ENCODE results near the gene SPIN2A. TPM values are rescaled to one million over a fixed set of nuclear protein-coding genes. Genes with fewer than 3 reads are reported as not detected.
"Not testable (repeated sequence)": the region's sequence is repeated elsewhere in the genome, so short reads cannot be mapped to it uniquely, and the experiment has no call there.

The SPIN2A gene
- total and polyA plus RNA-seq, 9 donors, result 1.6 to 7.0 (median 3.7) TPM

DNA sequence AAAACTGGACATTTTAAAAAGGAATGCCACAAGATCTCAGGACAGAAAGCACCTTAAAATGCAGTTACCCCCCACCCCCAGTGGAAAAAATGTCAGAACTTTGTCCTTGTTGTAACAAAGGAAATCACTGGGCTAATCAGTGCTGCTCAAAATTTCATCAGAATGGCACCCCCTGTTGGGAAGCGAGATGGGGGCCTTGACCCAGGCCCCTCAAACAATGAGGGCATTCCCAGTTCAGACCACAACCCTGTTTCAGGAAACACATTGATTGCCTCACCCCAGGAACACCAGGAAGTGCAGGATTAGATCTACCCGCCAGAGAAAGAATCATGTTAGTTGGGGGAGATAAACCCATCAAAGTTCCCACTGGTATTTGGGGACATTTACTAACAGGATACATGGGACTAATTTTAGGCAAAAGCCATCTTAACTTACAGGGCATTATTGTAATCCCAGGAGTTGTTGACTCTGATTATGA, 32.2 kb downstream of the SPIN2A start:
- H3K4me1 ChIP-seq (ENCODE audit: control insufficient read depth, insufficient read depth, low read length), result no peaks in the 10 kb centered on the region
- H3K9me3 ChIP-seq (replicated peaks; ENCODE audit: control insufficient read depth, low read depth, low read length), result no peaks in the 10 kb centered on the region
- DNase-seq, result no peak
- H3K27ac ChIP-seq (ENCODE audit: low read length), result no peak overlapping the region
- no peak overlapping the region for H3K4me3 ChIP-seq (ENCODE audit: low read length)
- WGBS (ENCODE audit: insufficient coverage), result 20% methylated on average over 1 of the region's 2 CpGs
- peaks cover 4% of the 10 kb centered on the region for H3K27me3 ChIP-seq (ENCODE audit: control insufficient read depth, insufficient read depth, low read length)
- H3K36me3 ChIP-seq (ENCODE audit: control insufficient read depth, insufficient read depth, low read length), result peaks cover 4% of the 10 kb centered on the region

- Histone ChIP-seq H3K27ac (ENCODE audit: low read length) (no peak overlapping the region), H3K27me3 (ENCODE audit: control insufficient read depth, insufficient read depth, low read length) (peaks cover 4% of the 10 kb centered on the region), H3K4me3 (ENCODE audit: low read length) (no peak overlapping the region), H3K36me3 (ENCODE audit: control insufficient read depth, insufficient read depth, low read length) (peaks cover 4% of the 10 kb centered on the region), H3K4me1 (ENCODE audit: control insufficient read depth, insufficient read depth, low read length) (no peaks in the 10 kb centered on the region), H3K9me3 (replicated peaks; ENCODE audit: control insufficient read depth, low read depth, low read length) (peaks cover 2% of the 10 kb centered on the region)
- DNase-seq, result no peak
- 63% methylated on average over 4 of the region's 4 CpGs for WGBS (ENCODE audit: insufficient coverage)
Observed at GRCh38 chrX:57104406-57104805, 32.8 kb downstream of the SPIN2A start.

- H3K36me3 ChIP-seq (ENCODE audit: control insufficient read depth, insufficient read depth, low read length), result peaks cover 3% of the 10 kb centered on the region
- peaks cover 2% of the 10 kb centered on the region for H3K27me3 ChIP-seq (ENCODE audit: control insufficient read depth, insufficient read depth, low read length)
- peaks cover 2% of the 10 kb centered on the region for H3K9me3 ChIP-seq (replicated peaks; ENCODE audit: control insufficient read depth, low read depth, low read length)
- no peak overlapping the region for H3K27ac ChIP-seq (ENCODE audit: low read length)
- H3K4me3 ChIP-seq (ENCODE audit: low read length), result no peak overlapping the region
- 62% methylated on average over 3 of the region's 3 CpGs for WGBS (ENCODE audit: insufficient coverage)
- no peak for DNase-seq
- no peaks in the 10 kb centered on the region for H3K4me1 ChIP-seq (ENCODE audit: control insufficient read depth, insufficient read depth, low read length)
Observed at GRCh38 chrX:57103489-57103888, 33.7 kb downstream of the SPIN2A start.

- WGBS (ENCODE audit: insufficient coverage), result 71% methylated on average over 6 of the region's 6 CpGs
- H3K9me3 ChIP-seq (replicated peaks; ENCODE audit: control insufficient read depth, low read depth, low read length); DNase-seq; H3K27ac ChIP-seq (ENCODE audit: low read length); H3K36me3 ChIP-seq (ENCODE audit: control insufficient read depth, insufficient read depth, low read length); H3K4me3 ChIP-seq (ENCODE audit: low read length); H3K4me1 ChIP-seq (ENCODE audit: control insufficient read depth, insufficient read depth, low read length); H3K27me3 ChIP-seq (ENCODE audit: control insufficient read depth, insufficient read depth, low read length): not testable (repeated sequence)
Observed at GRCh38 chrX:57102918-57103317, 34.3 kb downstream of the SPIN2A start.

Other genes starting within 250 kb of the SPIN2A start
- gene SPIN3, start 141.9 kb downstream of the SPIN2A start, total RNA-seq, result 10.4 TPM
- gene SPIN3, start 141.9 kb downstream of the SPIN2A start, polyA plus RNA-seq (ENCODE audit: insufficient read depth in 1 of 8, insufficient read length in 8 of 8, low replicate concordance in 1 of 8), result 10 to 100 TPM; 10.5 to 15.9 (median 11.3) TPM
- 12.6 TPM for gene SPIN2B, start 15.8 kb downstream of the SPIN2A start, total RNA-seq
- 10 to 100 TPM in 7 of 8 donors, 1 to 10 TPM in 1; 9.0 to 13.5 (median 12.2) TPM for gene SPIN2B, start 15.8 kb downstream of the SPIN2A start, polyA plus RNA-seq (ENCODE audit: insufficient read depth in 1 of 8, insufficient read length in 8 of 8, low replicate concordance in 1 of 8)
- 0.49 TPM for gene FAAH2, start 149.3 kb upstream of the SPIN2A start, total RNA-seq
- 1 to 10 TPM in 1 of 8 donors, under 1 TPM in 7; 0.45 to 1.3 (median 0.74) TPM for gene FAAH2, start 149.3 kb upstream of the SPIN2A start, polyA plus RNA-seq (ENCODE audit: insufficient read depth in 1 of 8, insufficient read length in 8 of 8, low replicate concordance in 1 of 8)

Data from muscle of leg (tissue), 11 donors.